ENCODE measurements around the gene ZNF396. TPM values are rescaled to one million over a fixed set of nuclear protein-coding genes. Genes with fewer than 3 reads are reported as not detected.
A peak's percentile ranks its signal among the peaks of the same experiment; 100 is the strongest.

The ZNF396 gene
- total RNA-seq, 1 experiment from 2014 or later = 1.2 TPM

GRCh38 chr18:35407871-35408481 lies 30.8 kb upstream of the ZNF396 start:
- Mint-ChIP-seq H3K9me3 (ENCODE audit: unreplicated experiment) (no peaks in the 10 kb centered on the region), H3K4me1 (ENCODE audit: insufficient read depth, unreplicated experiment) (peaks cover 35% of the 10 kb centered on the region), H3K27me3 (ENCODE audit: insufficient read depth, unreplicated experiment) (no peaks in the 10 kb centered on the region), H3K4me3 (ENCODE audit: unreplicated experiment) (no peak overlapping the region), H3K36me3 (ENCODE audit: insufficient read depth, unreplicated experiment) (no peaks in the 10 kb centered on the region), H3K27ac (ENCODE audit: low read depth, unreplicated experiment) (no peak overlapping the region)
- intact Hi-C loops (cut with micrococcal nuclease) = loop anchor here (1.0 to 10.0 kb wide), 10 partner anchors 49 to 544 kb away; partner anchors contain the start of genes GALNT1 and INO80C
- ChIA-PET CTCF (interaction anchor here (0.6 to 2.8 kb wide), 26 partner anchors 9 to 1487 kb away, joined by 3 to 12 read pairs (median 4); partner anchors contain the start of gene INO80C), POLR2A (interaction anchor here (0.6 to 2.5 kb wide), 4 partner anchors 49 to 176 kb away, joined by 3 to 14 read pairs (median 4); partner anchors contain the start of gene INO80C)
- TF ChIP-seq CTCF (IDR thresholded peaks at IDR 0.05; ENCODE audit: unreplicated experiment) = peak; percentile 67
- no TSS peak for BruUV-seq (replicated peaks)
- peak; percentile 88 for DNase-seq (ENCODE audit: unreplicated experiment)

GRCh38 chr18:35406666-35407065 lies 29.5 kb upstream of the ZNF396 start:
- DNase-seq (ENCODE audit: unreplicated experiment) = no peak
- Mint-ChIP-seq H3K4me1 (ENCODE audit: insufficient read depth, unreplicated experiment) (peaks cover 25% of the 10 kb centered on the region), H3K27me3 (ENCODE audit: insufficient read depth, unreplicated experiment) (no peaks in the 10 kb centered on the region), H3K36me3 (ENCODE audit: insufficient read depth, unreplicated experiment) (no peaks in the 10 kb centered on the region), H3K4me3 (ENCODE audit: unreplicated experiment) (no peak overlapping the region), H3K9me3 (ENCODE audit: unreplicated experiment) (no peaks in the 10 kb centered on the region), H3K27ac (ENCODE audit: low read depth, unreplicated experiment) (no peak overlapping the region)
- intact Hi-C loops (cut with micrococcal nuclease) = loop anchor here (5.0 to 10.0 kb wide), 5 partner anchors 51 to 546 kb away; no protein-coding TSS in a partner anchor
- CTCF ChIA-PET = no interaction called here
- TF ChIP-seq CTCF (IDR thresholded peaks at IDR 0.05; ENCODE audit: unreplicated experiment) = no peak
- POLR2A ChIA-PET = no interaction called here
- no TSS peak for BruUV-seq (replicated peaks)

- H3K36me3 Mint-ChIP-seq (ENCODE audit: insufficient read depth, unreplicated experiment) = no peaks in the 10 kb centered on the region
- ChIA-PET POLR2A (interaction anchor here (0.6 kb wide), 1 partner anchor 23 kb away, joined by 3 read pairs; no protein-coding TSS in a partner anchor), CTCF (interaction anchor here (0.5 to 8.2 kb wide), 3 partner anchors 11 to 56 kb away, joined by 4 to 53 read pairs (median 4); no protein-coding TSS in a partner anchor)
- H3K27me3 Mint-ChIP-seq (ENCODE audit: insufficient read depth, unreplicated experiment) = no peaks in the 10 kb centered on the region
- no peaks in the 10 kb centered on the region for H3K4me1 Mint-ChIP-seq (ENCODE audit: insufficient read depth, unreplicated experiment)
- intact Hi-C loops (cut with micrococcal nuclease) = no loop called here
- no peak for DNase-seq (ENCODE audit: unreplicated experiment)
- TF ChIP-seq CTCF (IDR thresholded peaks at IDR 0.05; ENCODE audit: unreplicated experiment) = no peak
- H3K27ac Mint-ChIP-seq (ENCODE audit: low read depth, unreplicated experiment) = no peak overlapping the region
- BruUV-seq (replicated peaks) = no TSS peak
- H3K9me3 Mint-ChIP-seq (ENCODE audit: unreplicated experiment) = peaks cover under 1% of the 10 kb centered on the region
- H3K4me3 Mint-ChIP-seq (ENCODE audit: unreplicated experiment) = no peak overlapping the region
Measured at GRCh38 chr18:35397976-35398375, 20.8 kb upstream of the ZNF396 start.

GRCh38 chr18:35393716-35394115 lies 16.6 kb upstream of the ZNF396 start:
- H3K27ac Mint-ChIP-seq (ENCODE audit: low read depth, unreplicated experiment) = no peak overlapping the region
- intact Hi-C loops (cut with micrococcal nuclease) = no loop called here
- DNase-seq (ENCODE audit: unreplicated experiment) = no peak
- H3K36me3 Mint-ChIP-seq (ENCODE audit: insufficient read depth, unreplicated experiment) = no peaks in the 10 kb centered on the region
- BruUV-seq (replicated peaks) = no TSS peak
- H3K27me3 Mint-ChIP-seq (ENCODE audit: insufficient read depth, unreplicated experiment) = no peaks in the 10 kb centered on the region
- no peak overlapping the region for H3K4me3 Mint-ChIP-seq (ENCODE audit: unreplicated experiment)
- POLR2A ChIA-PET = no interaction called here
- TF ChIP-seq CTCF (IDR thresholded peaks at IDR 0.05; ENCODE audit: unreplicated experiment) = no peak
- H3K4me1 Mint-ChIP-seq (ENCODE audit: insufficient read depth, unreplicated experiment) = no peaks in the 10 kb centered on the region
- CTCF ChIA-PET = interaction anchor here (0.7 to 8.2 kb wide), 2 partner anchors 8 to 528 kb away, joined by 3 to 53 read pairs; no protein-coding TSS in a partner anchor
- H3K9me3 Mint-ChIP-seq (ENCODE audit: unreplicated experiment) = peaks cover 7% of the 10 kb centered on the region

Data from MCF 10A (cell line).